Measurements from ENCODE around the gene CTCFL. TPM values are rescaled to one million over a fixed set of nuclear protein-coding genes. Genes with fewer than 3 reads are reported as not detected.
"Not testable (repeated sequence)": the region's sequence is repeated elsewhere in the genome, so short reads cannot be mapped to it uniquely, and the experiment has no call there.

CTCFL gene
- total and polyA plus RNA-seq, 3 donors from 2014 or later: 19.8 to 33.9 (median 24.8) TPM

DNA sequence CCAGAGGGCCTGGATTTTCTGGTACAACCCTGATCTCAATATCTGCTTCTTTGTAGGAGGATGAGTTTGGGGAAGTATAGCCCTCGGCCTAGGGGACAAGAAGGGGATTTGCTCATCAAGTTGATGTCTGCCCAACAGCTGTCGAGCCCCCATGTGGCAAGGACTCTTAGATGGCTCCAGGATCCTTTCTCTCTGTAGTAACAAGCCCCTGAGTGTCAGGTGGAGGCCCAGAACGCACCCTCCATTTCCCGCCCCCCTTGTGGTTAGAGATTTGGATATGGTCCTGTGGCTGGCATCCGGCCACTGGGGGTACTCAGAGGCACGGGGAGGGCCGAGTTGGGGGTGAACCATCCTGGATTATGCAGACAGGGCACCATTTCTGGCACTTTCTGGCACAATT lies 50.1 kb downstream of the CTCFL start:
- Histone ChIP-seq H3K27ac (no peak overlapping the region), H3K27me3 (no peaks in the 10 kb centered on the region), H3K4me1 (no peaks in the 10 kb centered on the region), H3K4me3 (no peak overlapping the region), H3K9me3 (no peaks in the 10 kb centered on the region), H3K36me3 (ENCODE audit: low read depth, missing control alignments) (no peaks in the 10 kb centered on the region)
- intact Hi-C loops (cut with DNase I; ENCODE audit: low total_unique reads): no loop called here
- no peak for DNase-seq
- 75 to 77% methylated on average over 7 of the region's 7 CpGs for WGBS, 2 donors
- TF ChIP-seq, protein P1, sequence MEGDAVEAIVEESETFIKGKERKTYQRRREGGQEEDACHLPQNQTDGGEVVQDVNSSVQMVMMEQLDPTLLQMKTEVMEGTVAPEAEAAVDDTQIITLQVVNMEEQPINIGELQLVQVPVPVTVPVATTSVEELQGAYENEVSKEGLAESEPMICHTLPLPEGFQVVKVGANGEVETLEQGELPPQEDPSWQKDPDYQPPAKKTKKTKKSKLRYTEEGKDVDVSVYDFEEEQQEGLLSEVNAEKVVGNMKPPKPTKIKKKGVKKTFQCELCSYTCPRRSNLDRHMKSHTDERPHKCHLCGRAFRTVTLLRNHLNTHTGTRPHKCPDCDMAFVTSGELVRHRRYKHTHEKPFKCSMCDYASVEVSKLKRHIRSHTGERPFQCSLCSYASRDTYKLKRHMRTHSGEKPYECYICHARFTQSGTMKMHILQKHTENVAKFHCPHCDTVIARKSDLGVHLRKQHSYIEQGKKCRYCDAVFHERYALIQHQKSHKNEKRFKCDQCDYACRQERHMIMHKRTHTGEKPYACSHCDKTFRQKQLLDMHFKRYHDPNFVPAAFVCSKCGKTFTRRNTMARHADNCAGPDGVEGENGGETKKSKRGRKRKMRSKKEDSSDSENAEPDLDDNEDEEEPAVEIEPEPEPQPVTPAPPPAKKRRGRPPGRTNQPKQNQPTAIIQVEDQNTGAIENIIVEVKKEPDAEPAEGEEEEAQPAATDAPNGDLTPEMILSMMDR (IDR thresholded peaks at IDR 0.05): no peak
- no peak for TF ChIP-seq POLR2A (IDR thresholded peaks at IDR 0.05)

DNA sequence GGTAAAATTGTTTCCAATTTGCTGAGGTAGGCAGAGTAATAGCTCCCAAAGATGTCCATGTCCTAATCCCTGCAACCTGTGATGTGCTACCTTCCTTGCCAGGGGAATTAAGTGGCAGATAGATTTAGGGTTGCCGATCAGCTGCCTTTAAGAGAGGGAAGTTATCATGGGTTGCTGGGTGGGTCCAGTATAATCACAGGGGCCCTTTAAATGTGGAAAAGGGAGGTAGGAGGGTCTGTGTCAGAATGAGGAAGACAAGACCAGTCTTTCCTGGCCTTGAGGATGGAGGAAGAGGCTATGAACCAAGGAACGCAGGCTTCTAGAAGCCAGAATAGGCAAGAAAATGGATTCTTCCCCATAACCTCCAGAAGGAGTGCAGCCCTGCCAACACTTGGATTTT lies 50.7 kb downstream of the CTCFL start:
- H3K4me3 ChIP-seq: no peak overlapping the region
- no peaks in the 10 kb centered on the region for H3K27me3 ChIP-seq
- no peaks in the 10 kb centered on the region for H3K36me3 ChIP-seq (ENCODE audit: low read depth, missing control alignments)
- TF ChIP-seq, protein P1 (IDR thresholded peaks at IDR 0.05): no peak
- no peak for TF ChIP-seq POLR2A (IDR thresholded peaks at IDR 0.05)
- intact Hi-C loops (cut with DNase I; ENCODE audit: low total_unique reads): no loop called here
- 70 to 71% methylated on average over 2 of the region's 2 CpGs for WGBS, 2 donors
- no peak overlapping the region for H3K27ac ChIP-seq
- no peak for DNase-seq
- H3K9me3 ChIP-seq: no peaks in the 10 kb centered on the region
- H3K4me1 ChIP-seq: no peaks in the 10 kb centered on the region

DNA sequence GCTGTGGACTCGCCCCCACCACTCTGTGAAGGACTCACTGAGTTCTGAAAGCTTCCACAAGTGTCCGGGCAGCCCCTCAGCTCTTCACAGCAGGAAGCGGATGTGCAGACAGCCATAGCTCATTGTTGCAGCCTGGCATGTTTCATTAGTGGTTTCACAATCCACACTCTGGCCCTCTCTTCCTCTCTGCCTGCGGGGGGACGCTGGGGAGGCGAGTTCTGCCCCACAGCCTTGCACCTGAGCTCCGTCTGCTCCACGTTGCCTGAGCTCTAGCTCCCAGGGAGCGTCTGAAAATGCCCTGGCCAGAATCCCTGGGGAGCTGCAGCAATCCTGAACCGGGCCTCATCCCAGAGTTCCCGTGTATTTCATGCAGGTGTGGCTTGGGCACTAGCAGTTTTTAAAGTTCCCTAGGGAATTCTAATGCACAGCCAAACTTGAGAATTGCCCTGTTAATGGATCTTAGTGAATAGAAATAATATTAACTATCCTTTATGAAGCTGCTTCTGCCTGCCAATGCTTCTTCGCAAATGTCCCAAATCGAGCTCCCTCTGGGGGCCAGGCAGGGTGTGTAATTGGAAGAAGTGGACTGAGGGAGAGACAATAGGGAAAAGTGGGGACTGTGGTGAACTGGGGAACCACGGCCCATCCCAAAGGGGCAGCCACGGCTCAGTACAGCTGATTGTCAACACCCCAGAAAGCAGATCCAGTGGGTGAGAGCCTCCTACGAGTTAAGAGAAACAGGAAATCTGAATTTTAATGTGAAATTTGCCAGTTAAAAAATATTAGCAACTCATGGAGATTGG lies 51.5 kb downstream of the CTCFL start:
- H3K9me3 ChIP-seq: no peaks in the 10 kb centered on the region
- H3K4me1 ChIP-seq: no peaks in the 10 kb centered on the region
- DNase-seq: no peak
- no peaks in the 10 kb centered on the region for H3K27me3 ChIP-seq
- 65 to 70% methylated on average over 13 to 16 of the region's 16 CpGs for WGBS, 2 donors
- no peak for TF ChIP-seq POLR2A (IDR thresholded peaks at IDR 0.05)
- intact Hi-C loops (cut with DNase I; ENCODE audit: low total_unique reads): no loop called here
- no peak overlapping the region for H3K4me3 ChIP-seq
- H3K36me3 ChIP-seq (ENCODE audit: low read depth, missing control alignments): no peaks in the 10 kb centered on the region
- no peak overlapping the region for H3K27ac ChIP-seq

DNA sequence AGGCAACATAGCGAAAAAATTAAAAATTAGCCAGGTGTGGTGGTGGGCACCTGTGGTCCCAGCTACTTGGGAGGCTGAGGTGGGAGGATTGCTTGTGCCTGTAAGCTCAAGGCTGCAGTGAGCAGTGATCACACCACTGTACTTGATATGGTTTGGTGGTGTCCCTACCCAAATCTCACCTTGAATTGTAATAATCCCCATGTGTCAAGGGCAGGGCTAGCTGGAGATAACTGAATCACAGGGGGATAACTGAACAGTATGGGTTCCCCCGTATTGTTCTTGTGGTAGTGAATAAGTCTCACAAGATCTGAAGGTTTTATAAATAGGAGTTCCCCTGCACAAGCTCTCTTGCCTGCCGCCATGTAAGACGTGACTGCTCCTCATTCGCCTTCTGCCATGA lies 52.5 kb downstream of the CTCFL start:
- WGBS, 2 donors: 73 to 94% methylated on average over 5 of the region's 5 CpGs
- H3K9me3 ChIP-seq; H3K27me3 ChIP-seq; H3K27ac ChIP-seq; H3K36me3 ChIP-seq (ENCODE audit: low read depth, missing control alignments); H3K4me1 ChIP-seq; H3K4me3 ChIP-seq; DNase-seq; intact Hi-C loops (cut with DNase I; ENCODE audit: low total_unique reads): not testable (repeated sequence)

DNA sequence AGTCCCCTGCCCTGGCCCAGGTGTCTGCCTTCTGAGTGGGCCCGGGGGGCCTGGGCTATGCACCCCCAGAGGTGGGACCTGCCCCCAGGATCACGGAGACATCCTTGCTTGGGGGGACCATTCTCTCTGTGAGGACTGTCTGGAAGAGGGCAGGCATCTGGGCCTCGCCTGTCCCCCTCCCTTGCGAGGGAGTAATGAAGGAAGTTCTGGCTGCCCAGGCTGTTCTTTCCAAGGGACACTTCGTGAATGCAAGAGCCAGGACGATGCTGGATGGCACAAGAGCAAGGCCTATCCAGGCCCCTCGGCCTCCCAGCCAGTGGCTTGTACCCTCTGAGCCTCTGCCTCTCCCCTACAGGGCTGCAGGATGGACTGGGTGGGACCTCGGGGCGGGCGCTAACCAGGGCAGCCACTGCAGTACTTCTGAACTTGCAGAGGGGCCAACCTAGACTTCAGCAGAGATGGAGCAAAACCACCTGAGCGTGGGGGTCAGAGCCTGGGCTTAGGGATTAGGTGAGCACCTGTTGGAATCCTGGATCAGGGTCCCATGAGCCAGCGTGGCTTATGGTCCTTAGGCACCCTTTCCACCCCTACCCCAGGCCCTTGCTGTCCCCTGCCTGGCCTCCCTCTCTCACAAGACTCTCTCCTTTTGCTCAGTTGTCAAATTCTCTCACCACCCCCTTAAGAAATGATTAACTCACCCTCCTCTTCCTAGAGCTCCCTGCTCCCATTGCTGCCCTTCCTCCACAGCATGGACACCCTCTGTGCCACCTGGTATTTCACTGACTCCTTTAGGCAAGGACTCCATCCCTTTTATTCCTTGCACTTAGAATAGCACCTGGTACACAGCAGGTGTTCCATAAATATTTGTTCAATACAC lies 53.2 kb downstream of the CTCFL start:
- intact Hi-C loops (cut with DNase I; ENCODE audit: low total_unique reads): no loop called here
- Histone ChIP-seq H3K36me3 (ENCODE audit: low read depth, missing control alignments) (no peaks in the 10 kb centered on the region), H3K27ac (no peak overlapping the region)

More for the DNA sequence above, 53.2 kb downstream of the CTCFL start:
- Histone ChIP-seq H3K9me3 (no peaks in the 10 kb centered on the region), H3K4me3 (no peak overlapping the region), H3K4me1 (no peaks in the 10 kb centered on the region), H3K27me3 (no peaks in the 10 kb centered on the region)
- DNase-seq: no peak
- no peak for TF ChIP-seq POLR2A (IDR thresholded peaks at IDR 0.05)
- TF ChIP-seq, protein P1 (IDR thresholded peaks at IDR 0.05): no peak
- WGBS, 2 donors: 77 to 98% methylated on average over 5 to 12 of the region's 12 CpGs
